GM21423 (cell line): Measurements from ENCODE around the gene ARHGEF3.
"Not testable (repeated sequence)": the region's sequence is repeated elsewhere in the genome, so short reads cannot be mapped to it uniquely, and the experiment has no call there.

ENCODE experiments used
- ATAC-seq: cut with Tn5 transposase; IDR thresholded peaks from one replicate; pipeline ENCODE4 v1.9.1; 2021; ENCODE audit warnings: mild to moderate bottlenecking, moderate library complexity; ENCODE audit not compliant: unreplicated experiment

The ARHGEF3 gene

DNA sequence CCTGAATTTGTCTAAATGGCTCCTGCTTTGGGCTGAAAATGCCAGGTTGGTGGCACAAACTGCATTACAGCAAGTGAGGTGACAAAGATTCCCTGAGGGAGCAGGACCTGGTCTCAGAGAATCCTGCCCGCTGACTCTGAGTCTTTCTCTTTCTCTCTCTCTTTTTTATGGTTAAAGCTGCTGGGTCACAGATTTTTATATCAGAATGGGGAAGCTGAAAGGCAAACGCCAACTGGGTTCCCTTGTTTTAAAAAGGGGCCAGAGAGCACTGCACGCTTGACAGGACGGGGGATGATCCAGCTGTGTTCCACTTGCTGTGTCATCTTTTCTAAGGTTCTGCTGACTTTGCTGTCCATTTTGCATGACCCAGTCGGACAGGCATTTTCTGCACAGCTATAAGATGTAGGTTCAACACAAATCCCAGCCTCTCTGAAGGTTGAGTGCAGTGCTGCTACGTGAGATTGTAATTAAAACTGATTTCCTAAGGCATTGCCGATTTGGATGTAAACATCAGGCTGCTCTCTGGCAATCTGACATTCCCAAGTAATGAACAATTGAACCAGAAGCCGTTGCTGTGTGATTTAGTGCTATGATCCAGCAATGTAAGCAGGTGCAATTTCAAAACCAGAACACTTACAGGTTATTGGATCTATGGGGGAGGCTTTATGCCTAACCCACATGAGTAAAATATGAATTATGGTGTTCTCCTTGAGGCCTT lies 25.8 kb downstream of the ARHGEF3 start:
- no peak for ATAC-seq

DNA sequence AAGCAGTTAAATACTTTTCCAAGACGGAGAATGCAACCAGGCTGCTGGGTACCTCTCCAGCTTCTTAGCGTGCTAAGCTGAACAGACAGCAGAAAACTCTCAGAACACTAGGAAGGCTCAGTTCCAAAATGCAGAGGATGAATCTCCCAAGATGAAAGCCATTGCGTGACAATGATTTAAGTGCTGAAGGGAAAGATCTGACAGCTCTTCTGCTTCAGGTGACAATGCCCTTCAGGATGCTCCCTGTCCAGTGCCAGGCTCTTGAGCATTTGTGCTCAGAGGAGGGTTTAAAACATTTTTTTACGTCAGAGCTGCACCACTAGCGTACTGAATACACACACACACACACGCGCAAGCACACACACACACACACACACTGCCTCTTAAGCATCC lies 26.3 kb downstream of the ARHGEF3 start:
- no peak for ATAC-seq

DNA sequence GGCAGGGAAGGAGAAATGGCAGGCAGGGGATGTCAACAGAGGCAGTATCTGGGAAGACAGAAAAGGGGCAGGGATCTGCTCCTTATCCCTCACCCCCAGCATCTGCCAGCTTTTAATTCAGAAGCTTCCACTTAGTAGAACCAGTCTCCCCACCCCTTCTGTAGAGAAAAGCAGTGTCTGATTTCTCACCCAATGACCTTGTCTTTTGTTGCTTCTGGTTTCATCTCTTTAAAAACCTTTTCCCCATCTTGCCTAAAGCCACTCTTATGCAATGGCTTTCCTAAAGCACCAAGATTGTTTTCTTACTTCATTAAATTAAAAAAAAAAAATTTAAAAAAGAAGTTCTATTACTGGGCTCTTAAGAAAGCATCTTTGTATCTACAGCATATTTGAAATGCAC lies 27.8 kb downstream of the ARHGEF3 start:
- ATAC-seq, result no peak

GRCh38 chr3:56772952-56773938 lies 28.5 kb downstream of the ARHGEF3 start:
- no peak for ATAC-seq

GRCh38 chr3:56771376-56771775 lies 30.4 kb downstream of the ARHGEF3 start:
- no peak for ATAC-seq

GRCh38 chr3:56769116-56769707 lies 32.5 kb downstream of the ARHGEF3 start:
- no peak for ATAC-seq

DNA sequence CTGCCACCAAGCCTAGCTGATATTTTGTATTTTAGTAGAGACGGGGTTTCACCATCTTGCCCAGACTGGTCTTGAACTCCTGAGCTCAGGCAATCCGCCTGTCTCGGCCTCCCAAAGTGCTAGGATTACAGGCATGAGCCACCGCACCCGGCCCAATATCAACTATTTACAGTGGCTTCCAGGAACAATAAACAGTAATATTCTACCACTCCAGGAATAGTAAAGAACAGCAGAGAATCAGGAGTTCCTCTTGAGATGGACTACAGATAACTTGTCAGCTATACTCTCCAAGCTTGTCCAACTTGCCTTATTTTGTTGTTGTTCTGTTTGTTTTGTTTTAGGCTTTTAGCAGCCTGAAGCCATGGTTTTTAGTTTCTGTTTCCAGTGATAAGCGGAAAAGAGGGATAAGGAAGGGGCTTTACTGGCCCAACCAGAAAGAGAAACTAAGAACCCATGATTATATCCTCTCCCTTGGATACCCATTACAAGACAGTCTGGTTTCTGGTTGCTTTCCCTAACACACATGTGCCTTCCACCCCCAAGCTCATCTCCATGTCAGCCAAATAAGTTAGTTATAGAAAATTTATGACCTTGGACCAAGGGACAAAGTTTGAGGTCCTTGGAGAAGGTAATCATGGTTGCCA lies 36.7 kb downstream of the ARHGEF3 start:
- no peak for ATAC-seq

- ATAC-seq, result no peak
Observed at GRCh38 chr3:56764184-56764583, 37.6 kb downstream of the ARHGEF3 start.

GRCh38 chr3:56763233-56763632 lies 38.5 kb downstream of the ARHGEF3 start:
- no peak for ATAC-seq

GRCh38 chr3:56762718-56763117 lies 39.0 kb downstream of the ARHGEF3 start:
- ATAC-seq, result no peak

- no peak for ATAC-seq
Observed at GRCh38 chr3:56761887-56762651, 39.7 kb downstream of the ARHGEF3 start.

- no peak for ATAC-seq
Observed at GRCh38 chr3:56761023-56761422, 40.7 kb downstream of the ARHGEF3 start.

- no peak for ATAC-seq
Observed at GRCh38 chr3:56759532-56759931, 42.2 kb downstream of the ARHGEF3 start.

DNA sequence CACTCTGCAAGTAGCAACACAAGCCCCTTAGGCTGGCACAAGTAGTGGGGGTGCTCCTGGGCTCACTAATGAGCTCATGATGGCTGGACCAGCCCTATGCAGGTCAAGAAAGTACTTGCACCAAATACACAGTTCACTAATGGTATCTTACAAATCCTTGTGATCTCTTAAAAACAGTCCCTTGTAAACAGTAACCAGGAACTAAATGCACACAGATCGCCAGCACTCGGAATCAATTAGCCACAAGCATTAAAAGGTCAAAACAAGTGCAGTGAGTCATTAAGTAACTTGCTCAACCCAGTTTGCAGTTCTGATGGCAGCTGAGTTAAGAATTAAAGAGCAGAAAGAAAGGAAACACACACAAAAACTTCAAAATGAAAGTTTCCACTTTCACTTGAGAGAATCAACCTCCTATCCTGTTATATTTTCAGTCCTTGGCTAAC lies 43.2 kb downstream of the ARHGEF3 start:
- ATAC-seq, result peak; percentile 84

- ATAC-seq, result not testable (repeated sequence)
Observed at GRCh38 chr3:56758042-56758441, 43.7 kb downstream of the ARHGEF3 start.

- no peak for ATAC-seq
Observed at GRCh38 chr3:56754741-56755417, 46.9 kb downstream of the ARHGEF3 start.

GRCh38 chr3:56753206-56753820 lies 48.4 kb downstream of the ARHGEF3 start:
- peak; percentile 83 for ATAC-seq

DNA sequence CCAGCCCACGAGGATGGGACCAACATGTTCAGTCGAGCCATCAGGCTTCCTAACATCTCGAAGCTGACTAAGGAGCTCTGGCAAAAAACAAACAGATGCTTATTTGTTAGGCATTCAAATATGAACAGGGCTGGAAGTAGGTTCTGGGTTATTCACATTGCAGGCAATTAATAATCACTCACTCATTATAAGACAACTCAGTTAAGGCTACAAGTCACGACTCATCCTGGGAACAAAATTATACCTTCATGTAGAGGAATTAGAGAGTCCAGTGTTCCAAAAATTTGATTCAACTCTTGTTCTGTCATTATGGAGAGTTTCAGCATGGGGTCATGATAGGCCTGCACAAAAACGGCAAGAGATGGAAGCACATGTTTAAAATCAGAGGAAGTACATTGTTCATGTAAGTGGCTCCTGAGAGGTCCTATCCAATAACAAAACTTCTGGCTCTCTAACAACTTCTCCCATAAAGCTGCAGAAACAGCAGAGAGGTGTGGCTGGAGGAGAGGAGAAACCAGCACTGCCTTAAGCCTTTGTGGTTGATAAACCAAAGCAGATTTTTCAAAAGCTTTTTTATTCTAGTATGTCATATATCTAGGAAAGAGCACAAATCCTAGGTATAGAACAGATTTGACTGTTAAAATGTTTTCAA lies 50.6 kb downstream of the ARHGEF3 start:
- ATAC-seq, result no peak
